Activated CD8-positive, alpha-beta memory T cell treated with anti-CD3 and anti-CD28 coated beads, Interleukin-2, amount 10 ng/mL, durations not matched to agents 7 days and 5 days (primary cell): ENCODE data around the gene WDR43. TPM values are rescaled to one million over a fixed set of nuclear protein-coding genes. Genes with fewer than 3 reads are reported as not detected.

Source experiments
- ATAC-seq: fragments of 150-1000 bp; cut with Tn5 transposase; one replicate; pipeline ENCODE4 v1.10.0; 2021; ENCODE audit warnings: moderate library complexity
- CTCF ChIA-PET: fragments of 350-600 bp; sonication (Branson Sonifier 250); formaldehyde crosslinking; loops from one replicate; lab custom pipeline; 2021; ENCODE audit warnings: antibody characterized with exemption; lab: Charles Lee
- DNase-seq: peaks from one replicate; pipeline ENCODE4 v3.0.0-alpha.2; 2020
- H3K27ac Mint-ChIP-seq: one replicate; pipeline ENCODE4 v1.8.0; 2021; ENCODE audit warnings: mild to moderate bottlenecking, mixed read lengths
- H3K27me3 Mint-ChIP-seq: one replicate; pipeline ENCODE4 v1.8.0; 2021; ENCODE audit warnings: mixed read lengths
- H3K36me3 Mint-ChIP-seq: one replicate; pipeline ENCODE4 v1.8.0; 2021; ENCODE audit warnings: mild to moderate bottlenecking, mixed read lengths
- H3K4me1 Mint-ChIP-seq: one replicate; pipeline ENCODE4 v1.8.0; 2021; ENCODE audit warnings: mixed read lengths
- H3K4me3 Mint-ChIP-seq: one replicate; pipeline ENCODE4 v1.8.0; 2021; ENCODE audit warnings: mild to moderate bottlenecking, moderate library complexity, mixed read lengths
- H3K9me3 Mint-ChIP-seq: one replicate; pipeline ENCODE4 v1.8.0; 2022; ENCODE audit warnings: low read depth, mixed read lengths
- total RNA-seq, 2 experiments: library from RNA; stranded (reverse); gene quantifications; one replicate each; pipeline ENCODE4 v1.2.3, GENCODE V29; 2021

WDR43 gene
- total RNA-seq, 2 experiments from 2014 or later, result 70.9 to 89.7 TPM

GRCh38 chr2:28978606-28979005 is 84.1 kb downstream of the WDR43 start:
- Mint-ChIP-seq H3K27me3 (no peaks in the 10 kb centered on the region), H3K9me3 (no peaks in the 10 kb centered on the region), H3K27ac (no peak overlapping the region), H3K36me3 (no peaks in the 10 kb centered on the region), H3K4me1 (peaks cover 2% of the 10 kb centered on the region), H3K4me3 (no peak overlapping the region)
- CTCF ChIA-PET, result interaction anchor here (1.3 kb wide), 1 partner anchor 34 kb away, joined by 3 read pairs; no protein-coding TSS in a partner anchor
- no peak for DNase-seq
- no peak for ATAC-seq

GRCh38 chr2:28979041-28979440 is 84.6 kb downstream of the WDR43 start:
- Mint-ChIP-seq H3K36me3 (no peaks in the 10 kb centered on the region), H3K4me3 (no peak overlapping the region), H3K9me3 (no peaks in the 10 kb centered on the region), H3K4me1 (no peaks in the 10 kb centered on the region), H3K27ac (no peak overlapping the region), H3K27me3 (no peaks in the 10 kb centered on the region)
- CTCF ChIA-PET, result interaction anchor here (1.3 kb wide), 1 partner anchor 34 kb away, joined by 3 read pairs; no protein-coding TSS in a partner anchor
- no peak for ATAC-seq
- no peak for DNase-seq

- H3K27ac Mint-ChIP-seq, result no peak overlapping the region
- H3K4me3 Mint-ChIP-seq, result no peak overlapping the region
- no peaks in the 10 kb centered on the region for H3K27me3 Mint-ChIP-seq
- ATAC-seq, result no peak
- H3K4me1 Mint-ChIP-seq, result no peaks in the 10 kb centered on the region
- no peak for DNase-seq
- H3K36me3 Mint-ChIP-seq, result no peaks in the 10 kb centered on the region
- CTCF ChIA-PET, result interaction anchor here (1.1 kb wide), 1 partner anchor 17 kb away, joined by 3 read pairs; no protein-coding TSS in a partner anchor
- H3K9me3 Mint-ChIP-seq, result no peaks in the 10 kb centered on the region
These were observed 85.3 kb downstream of the WDR43 start for GRCh38 chr2:28979576-28980366.

DNA sequence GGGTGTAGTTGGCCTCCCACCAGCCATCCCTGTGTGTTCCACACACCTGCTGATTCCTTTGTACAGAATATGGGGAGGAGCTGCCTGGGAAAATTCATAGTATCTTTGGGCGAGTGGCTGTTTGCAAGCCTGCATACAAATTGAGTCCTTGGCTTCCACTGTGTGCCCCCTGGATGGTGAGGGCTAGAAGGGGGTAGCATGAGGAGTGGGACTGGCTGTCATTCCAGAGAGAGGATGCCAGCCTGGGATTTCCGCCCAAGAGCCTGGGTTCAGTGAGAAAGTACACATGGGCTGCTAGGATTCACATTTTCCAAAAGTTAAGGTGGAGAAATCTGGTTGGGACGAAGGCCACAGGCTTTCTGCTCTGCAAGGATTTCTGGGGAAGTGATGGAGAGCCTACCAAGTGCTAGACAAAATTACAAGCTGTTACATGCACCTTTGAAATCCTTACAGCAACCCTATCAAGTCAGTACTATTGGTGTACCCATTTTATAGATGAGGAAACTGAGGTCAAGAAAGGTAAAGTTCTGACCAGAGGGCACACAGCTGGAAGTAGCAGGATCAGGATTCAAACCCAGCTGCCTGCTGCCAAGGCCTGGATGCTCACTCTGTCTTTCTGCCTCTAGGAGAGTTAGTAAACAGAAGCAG is 86.0 kb downstream of the WDR43 start:
- DNase-seq (no peak), ATAC-seq (no peak)
- no peaks in the 10 kb centered on the region for H3K27me3 Mint-ChIP-seq
- no peak overlapping the region for H3K27ac Mint-ChIP-seq
- CTCF ChIA-PET, result interaction anchor here (1.1 to 1.4 kb wide), 2 partner anchors 16 to 32 kb away, joined by 3 to 5 read pairs; no protein-coding TSS in a partner anchor
- no peak overlapping the region for H3K4me3 Mint-ChIP-seq
- no peaks in the 10 kb centered on the region for H3K36me3 Mint-ChIP-seq
- H3K4me1 Mint-ChIP-seq, result no peaks in the 10 kb centered on the region
- no peaks in the 10 kb centered on the region for H3K9me3 Mint-ChIP-seq

DNA sequence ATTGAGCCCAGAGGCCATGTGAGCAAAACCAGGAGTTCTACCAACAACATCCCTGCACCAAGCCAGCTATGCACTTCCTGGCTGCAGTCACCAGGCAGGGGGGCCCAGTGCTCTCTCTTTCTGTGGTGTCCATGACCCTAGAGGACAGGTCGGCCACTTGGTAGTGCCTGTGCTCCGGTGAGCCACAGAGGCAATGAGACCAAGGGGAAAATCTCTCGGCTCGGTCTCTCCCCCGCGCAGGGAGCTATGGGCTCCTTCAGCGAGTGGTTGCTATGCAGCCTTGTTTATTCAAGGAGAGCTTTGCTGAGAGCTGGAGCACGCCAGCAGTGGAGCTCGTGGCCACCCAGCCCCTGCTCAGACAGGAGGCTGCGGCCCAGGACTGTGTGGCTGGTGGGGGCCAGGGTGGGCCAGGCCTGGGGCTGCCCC is 86.6 kb downstream of the WDR43 start, which contains the start of gene TOGARAM2:
TOGARAM2 (plus strand) TSS at position 283 of the 426 bp plus-strand sequence. CDS start 13,537 bp downstream, outside the sequence.
- Mint-ChIP-seq H3K4me1 (peaks cover 2% of the 10 kb centered on the region), H3K27ac (no peak within 1 kb of the TSS), H3K9me3 (no peaks in the 10 kb centered on the region), H3K27me3 (no peaks in the 10 kb centered on the region), H3K36me3 (no peaks in the 10 kb centered on the region), H3K4me3 (no peak within 1 kb of the TSS)
- CTCF ChIA-PET, result interaction anchor here (1.1 to 1.4 kb wide), 2 partner anchors 16 to 31 kb away, joined by 3 to 5 read pairs; no protein-coding TSS in a partner anchor
- no peak for ATAC-seq
- DNase-seq, result no peak

DNA sequence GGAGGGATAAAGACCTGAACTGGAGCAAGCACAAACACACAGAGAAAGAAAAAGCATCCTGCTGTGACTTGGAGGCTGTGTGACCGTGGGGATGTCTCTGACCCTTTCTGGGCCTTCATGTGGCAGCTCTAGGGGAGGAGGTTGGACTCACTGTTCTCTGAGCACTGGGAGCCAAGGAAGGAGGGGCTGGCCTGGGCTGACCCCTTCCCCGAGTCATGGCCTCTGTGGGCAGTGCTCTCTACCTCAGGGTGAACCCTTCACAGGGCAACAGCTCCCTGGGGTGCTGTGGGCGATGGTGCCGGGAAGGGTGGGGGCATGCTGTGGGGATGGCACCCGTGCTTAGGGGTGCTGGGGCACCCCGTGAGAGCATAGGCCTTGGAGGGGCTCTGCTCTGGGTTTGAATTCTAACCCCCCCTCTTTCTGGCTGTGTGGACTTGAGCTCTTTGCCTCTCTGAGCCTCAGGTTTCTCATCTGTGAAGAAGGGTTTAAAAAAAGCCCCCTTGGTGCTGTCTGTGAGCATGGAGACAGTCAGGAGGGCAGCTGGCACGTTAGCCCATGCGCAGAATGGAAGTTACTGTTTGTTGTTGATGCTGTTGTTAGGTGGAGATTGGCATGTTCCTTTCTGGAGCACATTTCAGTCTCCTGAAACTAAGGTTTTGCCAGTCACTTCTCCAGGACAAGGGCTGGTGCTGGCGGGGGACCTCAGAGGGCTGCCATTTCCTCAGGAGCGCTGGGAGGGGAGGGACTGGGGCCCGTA is 87.3 kb downstream of the WDR43 start:
- Mint-ChIP-seq H3K36me3 (no peaks in the 10 kb centered on the region), H3K4me1 (peaks cover 7% of the 10 kb centered on the region), H3K27ac (no peak overlapping the region), H3K9me3 (no peaks in the 10 kb centered on the region), H3K4me3 (no peak overlapping the region), H3K27me3 (no peaks in the 10 kb centered on the region)
- peak; percentile 30 for ATAC-seq
- no peak for DNase-seq
- CTCF ChIA-PET, result interaction anchor here (1.4 kb wide), 1 partner anchor 30 kb away, joined by 5 read pairs; no protein-coding TSS in a partner anchor

- no peaks in the 10 kb centered on the region for H3K36me3 Mint-ChIP-seq
- no peaks in the 10 kb centered on the region for H3K9me3 Mint-ChIP-seq
- H3K27me3 Mint-ChIP-seq, result no peaks in the 10 kb centered on the region
- no peak overlapping the region for H3K27ac Mint-ChIP-seq
- CTCF ChIA-PET, result interaction anchor here (0.8 kb wide), 1 partner anchor 33 kb away, joined by 3 read pairs; no protein-coding TSS in a partner anchor
- peaks cover 9% of the 10 kb centered on the region for H3K4me1 Mint-ChIP-seq
- DNase-seq (no peak), ATAC-seq (no peak)
- H3K4me3 Mint-ChIP-seq, result no peak overlapping the region
These were observed 88.0 kb downstream of the WDR43 start for GRCh38 chr2:28982381-28982950.

- no peak overlapping the region for H3K27ac Mint-ChIP-seq
- ATAC-seq, result no peak
- no peak for DNase-seq
- CTCF ChIA-PET, result interaction anchor here (0.7 kb wide), 1 partner anchor 24 kb away, joined by 3 read pairs; no protein-coding TSS in a partner anchor
- no peaks in the 10 kb centered on the region for H3K27me3 Mint-ChIP-seq
- H3K9me3 Mint-ChIP-seq, result no peaks in the 10 kb centered on the region
- no peak overlapping the region for H3K4me3 Mint-ChIP-seq
- H3K36me3 Mint-ChIP-seq, result no peaks in the 10 kb centered on the region
- peaks cover 9% of the 10 kb centered on the region for H3K4me1 Mint-ChIP-seq
These were observed 92.0 kb downstream of the WDR43 start for GRCh38 chr2:28986429-28986828.

GRCh38 chr2:28989973-28990372 is 95.5 kb downstream of the WDR43 start:
- CTCF ChIA-PET, result no interaction called here
- DNase-seq (no peak), ATAC-seq (no peak)
- no peaks in the 10 kb centered on the region for H3K36me3 Mint-ChIP-seq
- H3K4me1 Mint-ChIP-seq, result peaks cover 9% of the 10 kb centered on the region
- H3K27me3 Mint-ChIP-seq, result no peaks in the 10 kb centered on the region
- no peaks in the 10 kb centered on the region for H3K9me3 Mint-ChIP-seq
- no peak overlapping the region for H3K4me3 Mint-ChIP-seq
- H3K27ac Mint-ChIP-seq, result no peak overlapping the region

- Mint-ChIP-seq H3K9me3 (no peaks in the 10 kb centered on the region), H3K27ac (no peak overlapping the region), H3K4me3 (no peak overlapping the region), H3K4me1 (peaks cover 9% of the 10 kb centered on the region), H3K36me3 (no peaks in the 10 kb centered on the region), H3K27me3 (no peaks in the 10 kb centered on the region)
- DNase-seq (no peak), ATAC-seq (no peak)
- CTCF ChIA-PET, result no interaction called here
These were observed 96.0 kb downstream of the WDR43 start for GRCh38 chr2:28990445-28990844.

- ATAC-seq, result no peak
- H3K27ac Mint-ChIP-seq, result no peak overlapping the region
- DNase-seq, result no peak
- CTCF ChIA-PET, result interaction anchor here (1.2 kb wide), 1 partner anchor 24 kb away, joined by 3 read pairs; no protein-coding TSS in a partner anchor
- no peaks in the 10 kb centered on the region for H3K9me3 Mint-ChIP-seq
- H3K36me3 Mint-ChIP-seq, result no peaks in the 10 kb centered on the region
- H3K27me3 Mint-ChIP-seq, result no peaks in the 10 kb centered on the region
- peaks cover 8% of the 10 kb centered on the region for H3K4me1 Mint-ChIP-seq
- no peak overlapping the region for H3K4me3 Mint-ChIP-seq
These were observed 96.6 kb downstream of the WDR43 start for GRCh38 chr2:28991021-28991420.

- Mint-ChIP-seq H3K4me1 (peaks cover 4% of the 10 kb centered on the region), H3K36me3 (no peaks in the 10 kb centered on the region), H3K27me3 (no peaks in the 10 kb centered on the region), H3K9me3 (no peaks in the 10 kb centered on the region), H3K27ac (no peak overlapping the region), H3K4me3 (no peak overlapping the region)
- DNase-seq (no peak), ATAC-seq (no peak)
- CTCF ChIA-PET, result interaction anchor here (1.2 kb wide), 1 partner anchor 24 kb away, joined by 3 read pairs; no protein-coding TSS in a partner anchor
These were observed 97.0 kb downstream of the WDR43 start for GRCh38 chr2:28991460-28991859.
